ENCODE measurements around the gene HCAR1.
"Not testable (repeated sequence)": the region's sequence is repeated elsewhere in the genome, so short reads cannot be mapped to it uniquely, and the experiment has no call there.

Gene HCAR1

GRCh38 chr12:122716658-122717057, 14.0 kb downstream of the HCAR1 start, which contains the start of gene HCAR3:
TSS of gene HCAR3 (minus strand) at chr12:122716811. CDS start at chr12:122716737, 74 bp downstream.
- FAIRE-seq: not testable (repeated sequence)

- not testable (repeated sequence) for FAIRE-seq
Measured at GRCh38 chr12:122715211-122715610, 15.4 kb downstream of the HCAR1 start.

- not testable (repeated sequence) for FAIRE-seq
Measured at GRCh38 chr12:122713491-122714188, 17.0 kb downstream of the HCAR1 start.

GRCh38 chr12:122711266-122711665, 19.4 kb downstream of the HCAR1 start:
- not testable (repeated sequence) for FAIRE-seq

- FAIRE-seq: not testable (repeated sequence)
Measured at GRCh38 chr12:122710341-122710740, 20.3 kb downstream of the HCAR1 start.

GRCh38 chr12:122709287-122709686, 21.4 kb downstream of the HCAR1 start:
- FAIRE-seq: not testable (repeated sequence)

- FAIRE-seq: not testable (repeated sequence)
Measured at GRCh38 chr12:122703841-122704240, 26.8 kb downstream of the HCAR1 start.

- not testable (repeated sequence) for FAIRE-seq
Measured at GRCh38 chr12:122702890-122703611, 27.6 kb downstream of the HCAR1 start, which contains the start of gene HCAR2. TSS of gene HCAR2 (minus strand) at chr12:122703357. CDS start at chr12:122703283, 74 bp downstream.

- FAIRE-seq: not testable (repeated sequence)
Measured at GRCh38 chr12:122701481-122701880, 29.2 kb downstream of the HCAR1 start.

- not testable (repeated sequence) for FAIRE-seq
Measured at GRCh38 chr12:122700038-122700710, 30.5 kb downstream of the HCAR1 start.

GRCh38 chr12:122696922-122697321, 33.7 kb downstream of the HCAR1 start:
- not testable (repeated sequence) for FAIRE-seq

GRCh38 chr12:122691566-122691965, 39.1 kb downstream of the HCAR1 start:
- FAIRE-seq: no peak

GRCh38 chr12:122688291-122688690, 42.4 kb downstream of the HCAR1 start:
- no peak for FAIRE-seq

GRCh38 chr12:122687086-122687485, 43.6 kb downstream of the HCAR1 start:
- no peak for FAIRE-seq

GRCh38 chr12:122686538-122686937, 44.1 kb downstream of the HCAR1 start:
- FAIRE-seq: no peak

GRCh38 chr12:122684297-122684813, 46.3 kb downstream of the HCAR1 start:
- FAIRE-seq: no peak

GRCh38 chr12:122681814-122682213, 48.8 kb downstream of the HCAR1 start:
- FAIRE-seq: no peak

- FAIRE-seq: not testable (repeated sequence)
Measured at GRCh38 chr12:122680989-122681388, 49.7 kb downstream of the HCAR1 start.

GRCh38 chr12:122676781-122677180, 53.9 kb downstream of the HCAR1 start:
- not testable (repeated sequence) for FAIRE-seq

Data from A204.1 (cell line).